NCI-H1436 (cell line): ENCODE data around the gene SNIP1.
"Not testable (repeated sequence)": the region's sequence is repeated elsewhere in the genome, so short reads cannot be mapped to it uniquely, and the experiment has no call there.

Source experiments
- DNase-seq: peaks from one replicate; lab custom pipeline; 2025; lab: John Stamatoyannopoulos, UW

The SNIP1 gene

DNA sequence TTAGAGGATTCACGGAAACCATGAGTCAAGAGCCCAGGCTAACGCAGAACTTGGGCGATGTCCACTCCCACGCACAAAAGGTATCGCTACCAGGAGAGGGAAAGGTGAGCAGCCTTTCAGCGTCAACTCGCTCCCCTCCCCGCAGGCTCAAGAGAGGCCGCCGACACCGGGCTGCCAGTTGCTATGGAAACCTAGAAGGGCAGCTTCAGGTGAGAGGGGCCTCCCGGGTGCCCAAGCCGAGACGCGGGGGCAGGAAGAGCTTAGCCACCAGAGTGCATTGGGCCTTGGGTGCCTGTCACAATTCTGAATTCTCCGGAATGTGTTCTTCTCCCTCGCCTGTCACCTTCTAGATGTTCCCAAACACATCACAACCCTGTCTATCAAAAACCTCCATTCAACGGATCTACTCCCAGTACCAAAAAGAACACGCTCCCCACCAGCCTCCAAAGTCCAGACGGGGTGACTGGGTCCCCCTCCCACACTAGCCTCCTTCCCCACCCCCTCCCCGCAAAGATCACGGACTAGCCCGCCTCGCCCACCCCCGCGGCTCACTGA, 40.2 kb downstream of the SNIP1 start:
- DNase-seq = peak; percentile 6

DNA sequence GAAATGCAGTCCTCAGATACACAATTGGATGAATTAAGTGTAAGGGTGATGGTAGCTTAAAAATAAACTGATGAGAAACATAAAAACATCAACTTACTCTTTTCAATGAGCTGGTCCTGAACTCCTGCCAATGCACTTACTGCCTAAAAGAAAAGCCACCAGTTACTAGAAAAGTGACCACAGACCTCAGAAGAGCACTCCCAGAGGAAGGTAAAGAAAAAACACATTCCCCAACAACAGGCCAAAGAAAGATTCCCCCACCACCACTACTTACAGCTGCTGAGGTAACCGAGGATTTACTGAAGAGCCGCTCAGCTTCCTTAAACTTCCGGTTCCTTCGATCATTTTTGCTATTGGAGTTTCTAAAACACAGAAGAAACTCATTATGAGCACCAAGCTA, 44.9 kb downstream of the SNIP1 start:
- DNase-seq = no peak

DNA sequence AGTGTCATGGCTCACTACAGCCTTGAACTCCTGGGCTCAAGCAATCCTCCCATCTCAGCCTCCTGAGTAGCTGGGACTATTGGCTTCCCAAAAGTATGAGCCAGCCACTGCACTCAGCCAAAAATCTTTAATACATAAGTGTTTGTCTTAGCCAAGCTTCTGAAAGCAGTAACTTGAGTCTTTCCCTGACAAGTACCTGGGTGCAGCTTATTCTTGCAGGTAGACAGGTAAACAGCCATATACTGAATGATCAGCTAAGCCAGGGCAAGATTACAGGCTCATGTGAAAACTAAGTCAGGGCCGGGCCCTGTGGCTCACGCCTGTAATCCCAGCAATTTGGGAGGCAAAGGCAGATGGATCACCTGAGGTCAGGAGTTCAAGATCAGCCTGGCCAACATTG, 47.4 kb downstream of the SNIP1 start:
- no peak for DNase-seq

DNA sequence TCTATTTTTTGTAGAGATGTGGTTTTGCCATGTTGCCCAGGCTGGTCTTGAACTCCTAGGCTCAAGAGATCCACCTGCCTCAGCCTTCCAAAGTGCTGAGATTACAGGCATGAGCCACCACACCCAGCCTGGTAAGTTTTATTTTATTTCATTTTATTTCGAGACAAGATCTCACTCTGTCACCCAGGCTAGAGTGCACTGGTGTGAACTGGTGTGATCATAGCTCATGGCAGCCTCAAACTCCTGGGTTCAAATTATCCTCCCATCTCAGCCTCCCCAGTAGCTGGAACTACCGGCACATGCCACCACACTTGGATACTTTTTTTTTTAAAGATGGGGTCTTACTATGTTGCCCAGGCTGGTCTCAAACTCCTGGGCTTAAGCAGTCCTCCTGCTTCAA, 51.3 kb downstream of the SNIP1 start:
- DNase-seq = not testable (repeated sequence)

DNA sequence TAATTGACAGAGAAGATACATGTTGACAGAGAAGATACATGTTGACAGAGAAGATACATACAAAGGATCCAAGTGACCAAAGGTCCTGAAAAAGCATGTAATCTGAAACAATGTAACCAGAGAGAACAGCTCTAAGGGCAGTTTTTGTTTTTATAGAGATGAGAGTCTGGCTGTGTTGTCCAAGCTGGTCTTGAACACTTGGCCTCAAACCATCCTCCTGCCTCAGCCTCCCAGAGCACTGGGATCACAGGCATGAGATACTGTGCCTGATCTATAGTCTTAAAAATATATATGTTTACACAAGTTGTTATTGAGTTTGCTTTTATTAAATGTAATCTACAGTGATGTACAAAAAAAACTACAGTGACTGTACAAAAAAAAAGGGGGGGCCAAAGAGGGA, 52.0 kb downstream of the SNIP1 start:
- DNase-seq = no peak

DNA sequence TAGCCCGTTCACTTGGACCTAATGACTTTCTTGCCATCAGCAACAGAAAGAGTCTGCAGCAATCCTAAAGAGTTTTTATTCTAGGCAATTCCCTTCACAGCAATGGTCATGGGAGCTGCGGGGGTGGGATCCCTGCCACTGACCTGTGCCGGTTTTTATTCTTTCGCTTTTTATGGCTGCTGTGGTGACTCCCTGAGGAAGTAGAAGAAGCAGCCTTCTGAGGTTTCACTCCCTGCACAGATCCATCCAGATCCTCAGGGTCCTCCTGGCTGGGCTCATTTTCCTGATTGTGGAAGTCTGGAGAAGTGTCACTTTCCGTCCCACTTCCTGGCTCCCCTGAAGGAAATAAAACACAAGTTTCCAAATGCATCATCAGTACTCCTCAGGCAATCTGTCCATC, 52.4 kb downstream of the SNIP1 start:
- no peak for DNase-seq

GRCh38 chr1:37498872-37499617, 55.0 kb downstream of the SNIP1 start:
- DNase-seq = no peak

DNA sequence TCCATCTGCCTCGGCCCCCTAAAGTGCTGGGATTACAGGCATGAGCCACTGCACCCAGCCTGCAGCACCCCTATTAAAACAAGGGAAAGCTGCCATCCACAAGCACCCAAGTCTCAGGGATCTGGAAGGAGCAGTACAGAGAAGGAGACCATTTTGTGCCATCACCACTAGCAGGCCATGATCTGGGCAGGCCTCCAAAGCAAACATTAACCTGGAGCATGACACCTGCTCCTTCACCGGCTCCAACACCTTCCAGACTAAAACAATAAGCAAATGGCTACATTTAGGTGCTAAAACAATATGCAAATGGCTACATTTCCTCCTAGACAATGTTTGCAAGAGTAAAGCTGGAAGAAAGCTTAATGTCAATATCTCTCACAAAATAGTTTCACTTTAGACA, 56.3 kb downstream of the SNIP1 start:
- peak; percentile 67 for DNase-seq

DNA sequence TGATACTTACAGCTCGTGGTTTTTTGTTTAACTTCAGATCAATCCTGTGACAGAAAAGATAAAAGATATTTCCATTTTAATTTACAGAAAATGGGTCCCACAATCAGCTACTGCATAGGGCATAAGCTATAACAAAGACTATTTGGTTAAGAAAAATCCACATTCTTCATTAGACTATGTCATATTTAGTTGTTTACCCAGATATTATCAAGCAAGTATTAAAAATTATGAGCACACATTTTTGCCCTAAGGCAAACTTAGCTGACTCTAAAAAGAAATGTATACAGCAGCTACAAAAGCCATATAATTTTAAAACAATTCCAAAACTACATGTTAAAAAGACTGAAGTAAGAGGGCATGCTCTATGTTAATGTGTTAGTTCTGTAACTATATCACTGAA, 58.2 kb downstream of the SNIP1 start:
- no peak for DNase-seq

DNA sequence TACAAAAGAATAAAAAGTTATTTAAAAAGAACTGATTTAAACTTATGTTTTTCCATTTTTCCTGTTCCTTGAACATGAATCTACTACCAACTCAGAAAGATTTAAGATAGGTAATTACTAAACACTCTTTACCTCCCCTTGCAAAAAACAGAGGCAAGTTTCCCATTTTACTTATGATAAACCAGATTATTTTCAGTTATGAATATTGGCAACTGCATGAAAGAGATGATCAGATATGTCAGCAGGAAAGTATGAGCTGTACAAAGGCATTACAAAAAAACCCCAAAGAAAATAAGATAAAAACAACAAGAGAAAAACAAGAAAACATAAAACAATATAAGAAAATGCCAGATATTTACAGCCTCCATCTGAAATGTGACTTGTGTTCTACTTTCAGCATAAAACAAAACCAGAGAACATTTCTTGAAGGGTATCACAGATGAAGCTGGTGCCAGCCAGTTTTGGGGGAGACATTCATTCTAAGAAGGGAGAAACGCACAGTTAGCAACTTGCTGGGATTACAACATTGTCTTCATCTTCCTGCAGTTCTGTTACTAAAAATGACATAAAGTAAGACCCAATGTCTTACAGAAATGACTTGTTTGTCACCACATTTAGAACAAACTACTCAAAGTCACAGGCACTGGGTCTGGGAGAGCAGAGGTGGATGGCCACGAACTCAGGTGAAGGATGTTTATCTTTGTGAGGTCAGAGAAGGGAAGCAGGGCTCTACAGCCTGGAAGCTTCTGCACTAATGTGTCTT, 60.6 kb downstream of the SNIP1 start:
- DNase-seq = no peak

- no peak for DNase-seq
Measured at GRCh38 chr1:37487619-37487984, 66.5 kb downstream of the SNIP1 start.

DNA sequence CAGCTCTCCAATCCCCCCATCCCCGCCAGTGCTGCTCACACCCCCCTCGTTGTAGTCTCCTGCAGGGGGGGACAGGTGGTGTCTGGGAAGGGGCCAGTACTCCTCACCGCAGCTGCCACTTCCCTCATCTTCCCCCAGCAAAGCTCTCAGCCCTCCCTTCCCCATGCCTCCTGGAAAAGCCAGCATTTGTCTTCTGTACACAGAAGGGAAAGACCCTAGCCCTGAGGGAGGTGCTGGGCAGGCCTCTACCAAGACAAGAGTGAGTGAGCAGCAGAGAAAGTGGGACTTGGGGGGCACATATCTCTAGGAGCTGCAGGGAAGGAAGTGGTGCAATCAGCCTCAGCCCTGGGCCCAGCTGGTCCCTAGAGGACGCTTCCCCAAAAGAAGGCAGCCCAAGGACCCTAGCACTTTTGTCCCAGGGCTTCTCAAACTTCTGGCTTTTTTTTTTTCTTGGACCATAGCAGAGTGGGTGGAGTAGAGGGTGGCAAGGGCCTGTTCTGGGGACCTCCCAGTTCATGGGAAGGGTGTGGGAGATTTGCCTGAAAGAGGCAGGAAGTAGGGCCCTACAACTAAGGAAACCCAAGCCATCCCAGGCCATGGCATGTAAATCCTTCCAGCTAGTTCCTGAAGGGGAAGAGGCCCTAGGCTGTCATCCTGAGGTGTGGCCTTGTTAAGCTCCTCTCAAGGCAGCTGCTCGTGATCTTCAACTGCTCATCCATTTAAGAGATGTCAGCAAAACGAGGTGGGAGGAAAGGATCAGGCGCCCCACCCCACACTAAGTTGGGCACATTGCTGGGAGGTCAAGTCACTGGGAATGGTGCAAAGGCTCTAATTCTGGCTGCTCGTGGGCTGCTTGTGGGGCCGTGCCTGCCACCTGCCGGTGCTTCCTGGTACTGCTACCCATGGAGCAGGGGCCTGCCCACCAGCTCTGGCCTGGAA, 67.1 kb downstream of the SNIP1 start:
- DNase-seq = peak; percentile 9

GRCh38 chr1:37485902-37486679, 68.0 kb downstream of the SNIP1 start:
- no peak for DNase-seq
